ENCODE data around the gene ACBD7.

DNA sequence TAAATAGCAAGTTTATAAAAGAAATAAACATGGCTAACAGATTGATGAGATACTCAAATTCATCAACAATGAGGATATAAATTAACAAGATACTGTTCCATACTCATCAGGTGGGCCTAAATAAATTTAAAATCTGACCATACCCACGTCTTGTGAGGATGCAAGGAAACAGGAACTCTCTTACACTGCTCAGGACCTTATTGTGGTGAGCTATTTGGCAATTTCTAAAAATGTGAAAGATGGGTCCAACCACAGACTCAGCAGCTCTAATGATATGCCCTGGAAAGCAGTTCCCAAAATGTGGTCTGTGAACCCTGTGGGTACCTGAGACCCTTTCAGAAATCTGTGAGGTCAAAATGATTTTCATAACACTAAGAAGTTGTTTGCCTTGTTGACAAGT, 30.0 kb upstream of the ACBD7 start:
- TF ChIP-seq CTCF (IDR thresholded peaks at IDR 0.05), result no peak
- TF ChIP-seq SIN3A (IDR thresholded peaks at IDR 0.05; ENCODE audit: borderline replicate concordance, insufficient read depth, low read depth, low read length), result no peak

Data from Panc1 (cell line).